HG02642 (cell line): ENCODE results near the gene RBM48.
"Not testable (repeated sequence)": the region's sequence is repeated elsewhere in the genome, so short reads cannot be mapped to it uniquely, and the experiment has no call there.

Experiments
- ATAC-seq: cut with Tn5 transposase; IDR thresholded peaks from one replicate; pipeline ENCODE4 v1.9.1; 2021; ENCODE audit warnings: mild to moderate bottlenecking; ENCODE audit not compliant: unreplicated experiment, poor library complexity

RBM48 gene

DNA sequence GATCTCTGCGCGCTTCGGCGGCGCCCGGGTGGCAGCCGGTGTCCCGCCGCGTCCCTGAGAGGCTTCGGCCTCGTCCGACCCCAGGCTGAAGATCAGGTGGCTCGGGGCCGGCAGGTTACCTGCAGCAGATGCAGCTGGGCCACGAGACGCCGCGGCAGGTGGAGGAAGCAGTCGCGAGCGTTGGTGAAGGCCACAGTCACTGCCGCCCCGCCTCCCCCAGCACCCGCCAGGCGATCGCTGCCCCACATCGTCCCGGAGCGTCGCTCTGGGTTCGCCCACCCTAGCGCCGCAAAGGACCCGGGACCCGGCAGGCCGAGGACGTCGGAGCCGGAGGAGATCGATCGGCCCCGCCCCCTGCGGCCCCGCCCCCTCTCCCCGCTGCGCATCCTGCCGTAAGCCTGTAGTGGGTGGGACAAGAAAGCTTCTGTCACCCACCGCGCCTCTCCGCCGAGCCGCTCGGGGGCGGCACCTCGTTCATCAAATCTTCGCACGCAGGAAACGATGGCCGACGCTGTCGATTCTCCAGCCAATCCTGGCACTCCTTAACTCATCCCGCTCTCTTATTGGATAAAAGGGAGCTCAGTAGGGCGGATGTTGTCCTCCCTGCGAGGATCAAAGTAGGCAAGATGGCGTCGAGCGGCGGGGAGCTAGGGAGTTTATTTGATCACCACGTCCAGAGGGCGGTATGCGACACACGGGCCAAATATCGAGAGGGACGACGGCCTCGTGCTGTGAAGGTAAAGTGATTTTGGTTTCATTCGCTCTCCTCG lies at the start of gene RBM48, which contains the start of gene PEX1:
TSS of gene RBM48 (plus strand) at position 608 of the 770 bp plus-strand sequence. CDS start at position 627, 19 bp downstream.
TSS of gene PEX1 (minus strand) at position 333 of the 770 bp plus-strand sequence. CDS start at position 248, 85 bp downstream.
- peak; percentile 96 for ATAC-seq

- ATAC-seq = not testable (repeated sequence)
Observed at GRCh38 chr7:92479146-92479545, 49.4 kb upstream of the RBM48 start.

DNA sequence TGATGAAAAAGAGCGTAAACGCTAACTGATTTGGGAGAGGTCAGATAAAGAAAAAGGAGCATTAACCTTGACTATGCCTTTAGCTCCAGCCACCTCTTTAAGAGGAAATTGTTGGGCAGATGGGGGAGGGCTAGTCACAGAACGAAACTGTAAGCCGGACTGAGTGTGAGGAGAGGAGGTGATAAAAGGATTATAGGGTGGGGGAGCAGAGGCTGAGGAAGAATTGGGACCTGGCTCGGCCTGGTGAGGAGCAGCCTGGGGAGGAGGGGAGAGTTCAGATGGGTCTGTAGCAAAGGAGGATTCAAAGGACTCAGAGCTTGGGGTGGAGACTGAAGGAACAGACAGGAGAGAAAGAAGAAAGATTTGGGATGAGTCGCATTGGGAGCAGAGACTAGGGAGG lies 45.0 kb upstream of the RBM48 start:
- not testable (repeated sequence) for ATAC-seq

GRCh38 chr7:92484226-92484625 lies 44.4 kb upstream of the RBM48 start:
- ATAC-seq = not testable (repeated sequence)

- no peak for ATAC-seq
Observed at GRCh38 chr7:92485267-92485892, 43.2 kb upstream of the RBM48 start.

DNA sequence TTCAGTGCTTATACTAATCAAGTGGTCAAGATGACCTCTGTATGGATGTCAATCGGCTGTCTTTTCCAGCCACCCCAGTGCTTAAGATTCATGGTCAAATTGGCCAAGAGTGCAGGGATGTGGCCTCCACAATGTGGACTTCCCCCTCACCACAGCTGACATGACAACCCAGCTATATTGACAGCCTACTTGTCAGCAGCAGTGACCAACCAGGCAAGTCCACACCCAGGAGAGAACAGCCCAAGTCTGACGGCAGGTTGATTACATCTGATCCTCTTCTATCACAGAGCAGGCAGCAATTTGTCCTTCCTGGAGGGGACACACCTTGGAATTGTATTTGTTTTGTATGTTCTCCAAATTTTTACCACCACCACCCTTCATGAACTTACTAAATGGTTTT lies 42.6 kb upstream of the RBM48 start:
- ATAC-seq = no peak

DNA sequence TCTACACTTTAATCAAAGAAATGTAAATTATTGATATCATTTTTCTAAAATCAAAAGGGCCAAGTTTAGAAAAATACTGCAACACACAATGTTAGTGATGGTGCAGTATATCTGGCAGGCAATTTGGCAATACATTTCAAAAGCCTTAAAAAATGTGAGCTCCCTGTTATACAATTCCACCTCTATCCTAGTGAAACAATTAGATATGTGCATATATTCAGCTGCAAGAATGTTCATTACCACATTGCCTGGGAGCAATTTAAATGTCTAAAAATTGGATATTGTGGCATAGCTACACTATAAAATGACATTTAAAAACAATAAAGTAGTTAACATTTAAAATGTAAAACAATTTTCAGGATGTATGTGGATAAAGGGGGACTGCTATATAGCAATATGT lies 40.8 kb upstream of the RBM48 start:
- ATAC-seq = no peak

- no peak for ATAC-seq
Observed at GRCh38 chr7:92489634-92490033, 39.0 kb upstream of the RBM48 start.

- ATAC-seq = no peak
Observed at GRCh38 chr7:92496876-92497275, 31.7 kb upstream of the RBM48 start.

DNA sequence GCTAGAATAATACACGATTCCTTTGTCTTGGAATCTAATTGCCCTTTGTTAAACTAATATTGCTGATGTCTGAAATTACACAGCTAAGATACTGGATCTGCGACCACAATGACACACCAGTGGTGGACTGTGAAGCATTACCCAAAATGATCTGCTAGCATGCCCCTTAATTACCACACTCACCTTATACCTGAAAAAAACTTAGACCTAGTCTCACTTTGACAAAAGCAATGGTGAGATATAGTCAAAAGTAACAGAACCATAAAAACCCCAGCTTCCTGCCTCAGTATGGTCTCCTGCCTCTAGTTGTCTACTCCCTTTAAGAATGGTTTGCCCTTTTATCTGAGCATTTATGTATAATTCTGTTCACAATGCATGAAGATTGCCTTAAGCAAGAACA lies 30.0 kb upstream of the RBM48 start:
- no peak for ATAC-seq

DNA sequence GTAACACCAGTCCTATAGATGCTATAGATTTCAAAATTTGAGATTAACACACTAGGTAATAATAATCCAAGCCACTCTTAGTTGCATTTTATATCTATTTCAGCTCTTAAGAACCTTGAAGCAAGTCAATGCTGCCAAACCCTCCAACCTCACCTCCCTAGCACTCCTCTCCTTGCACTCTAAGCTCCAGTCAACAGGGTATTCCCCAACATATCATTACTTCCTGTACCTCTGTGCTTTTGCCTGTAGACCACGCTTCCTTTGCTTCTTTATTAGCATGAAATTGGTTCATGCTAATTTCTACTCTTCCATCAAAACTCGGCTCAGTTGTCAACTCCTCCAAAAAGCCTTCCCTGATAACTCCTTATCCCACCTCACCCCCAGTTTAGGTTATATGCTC lies 24.8 kb upstream of the RBM48 start:
- no peak for ATAC-seq

- ATAC-seq = no peak
Observed at GRCh38 chr7:92504563-92504962, 24.0 kb upstream of the RBM48 start.

DNA sequence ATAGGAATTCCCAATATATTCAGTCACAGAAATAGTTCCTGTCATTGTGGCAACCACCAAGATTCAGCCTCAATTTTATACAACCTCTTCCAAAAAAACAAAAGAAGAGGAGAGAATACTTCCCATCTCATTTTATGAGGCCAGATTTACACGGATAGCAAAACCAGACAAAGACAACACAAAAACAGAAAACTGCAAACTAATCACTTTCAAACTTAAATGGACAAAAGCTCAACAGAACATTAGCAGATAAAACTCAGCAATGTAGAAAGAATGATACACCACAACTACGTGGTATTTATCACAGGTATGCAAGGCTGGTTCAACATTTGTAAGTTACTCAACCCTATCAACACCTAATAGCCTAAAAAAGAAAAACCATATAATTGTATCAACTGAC lies 22.2 kb upstream of the RBM48 start:
- ATAC-seq = no peak

DNA sequence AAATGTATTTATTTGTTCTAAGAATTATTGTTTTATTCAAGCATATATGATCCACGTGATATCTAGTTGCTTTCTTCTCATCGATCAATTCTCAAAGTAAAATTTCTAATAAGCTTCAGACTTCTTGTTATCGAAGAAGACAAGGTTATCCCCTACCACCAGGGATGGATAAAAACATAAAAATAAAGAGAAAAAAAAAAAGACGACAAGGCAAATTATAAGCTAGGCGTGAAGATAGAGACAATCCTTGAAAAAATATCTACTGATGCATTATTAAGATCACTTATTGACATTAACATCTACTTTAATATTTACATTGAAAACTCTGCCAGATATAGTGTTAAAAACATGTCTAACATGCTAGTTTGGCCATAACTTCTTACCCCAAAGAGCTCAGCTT lies 19.6 kb upstream of the RBM48 start:
- ATAC-seq = no peak

DNA sequence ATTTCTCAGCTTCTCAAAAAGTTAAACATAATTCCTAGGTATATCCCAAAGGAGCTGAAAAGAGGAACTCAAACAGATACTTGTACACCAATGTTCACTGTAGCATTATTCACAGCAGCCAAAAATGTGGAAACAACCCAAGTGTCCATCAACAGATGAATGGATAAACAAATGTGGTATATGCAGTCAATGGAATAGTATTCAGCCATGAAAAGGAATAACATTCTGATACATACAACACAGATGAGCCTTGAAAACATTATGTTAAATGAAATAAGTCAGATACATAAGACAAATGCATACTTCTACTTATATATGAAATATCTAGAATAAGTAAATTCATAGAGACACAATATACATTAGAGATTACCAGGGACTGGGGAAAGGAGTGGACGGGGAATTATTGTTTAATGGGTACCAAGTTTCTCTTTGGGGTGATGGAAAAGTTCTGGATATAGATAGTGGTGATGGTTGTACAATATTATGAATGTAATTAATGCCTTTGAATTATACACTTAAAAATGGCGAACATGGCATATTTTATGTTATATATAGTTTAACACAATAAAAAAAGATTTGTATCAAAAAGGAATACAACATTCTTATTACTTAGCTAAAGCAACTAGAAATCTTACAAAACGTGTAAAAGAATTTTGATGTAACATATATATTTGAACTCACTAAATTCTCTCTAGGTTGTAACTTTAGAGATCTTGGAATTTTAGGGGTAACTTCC lies 15.3 kb upstream of the RBM48 start:
- no peak for ATAC-seq

- no peak for ATAC-seq
Observed at GRCh38 chr7:92517631-92518030, 11.0 kb upstream of the RBM48 start.

DNA sequence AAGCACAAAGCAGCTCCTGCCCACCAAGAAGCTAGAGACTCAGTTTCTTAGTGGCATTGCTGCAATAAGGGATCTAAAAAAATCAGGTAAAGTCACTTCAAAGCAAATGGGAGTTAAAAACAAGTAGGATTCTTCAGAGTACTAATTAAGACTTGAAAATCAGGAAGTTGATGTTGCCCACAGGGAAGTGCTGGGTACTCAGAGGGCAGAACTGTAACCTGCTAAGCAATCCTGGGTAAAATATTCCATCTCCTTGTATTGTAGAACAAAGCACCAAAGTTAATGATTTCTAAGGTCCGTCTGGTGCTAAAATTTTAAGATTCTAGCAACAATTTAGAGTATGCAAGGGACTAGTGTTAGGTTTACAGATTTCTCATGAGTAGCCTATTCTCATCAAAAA lies 8.6 kb upstream of the RBM48 start:
- no peak for ATAC-seq

GRCh38 chr7:92523110-92523509 lies 5.5 kb upstream of the RBM48 start:
- ATAC-seq = no peak

- ATAC-seq = peak; percentile 36
Observed at GRCh38 chr7:92527300-92528187, 1.1 kb upstream of the RBM48 start.

GRCh38 chr7:92528958-92529264 lies 316 bp downstream of the RBM48 start:
- ATAC-seq = no peak
